ENCODE results near the gene IDS.

The IDS gene

DNA sequence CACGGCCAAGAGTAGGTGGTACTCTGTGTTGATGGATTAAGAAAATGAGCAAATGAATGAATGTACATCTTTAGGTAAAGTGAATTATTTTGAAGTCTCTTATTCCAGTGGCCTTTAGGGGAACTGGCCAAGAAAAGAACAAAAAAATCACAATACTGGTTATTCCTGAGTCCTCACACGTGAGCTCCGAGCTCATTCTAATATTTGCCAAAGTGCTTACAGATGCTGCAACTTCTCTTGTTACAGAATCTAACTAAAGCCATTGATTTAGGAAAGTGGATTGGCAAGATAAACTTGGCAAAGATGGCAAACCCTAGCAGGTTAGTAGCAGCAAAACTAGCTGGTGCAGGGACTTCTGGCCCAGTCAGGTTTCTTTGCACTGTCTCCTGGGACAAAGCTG lies 37.6 kb downstream of the IDS start:
- CTCF ChIA-PET, result interaction anchor here (0.6 kb wide), 1 partner anchor 108 kb away, joined by 3 read pairs; no protein-coding TSS in a partner anchor
- TF ChIP-seq ZNF449 (tag by site-specific recombination; IDR thresholded peaks at IDR 0.05) (no peak), TRIM28 (IDR thresholded peaks at IDR 0.05; ENCODE audit: borderline replicate concordance, low read length) (no peak), ZNF140 (tag by site-specific recombination; IDR thresholded peaks at IDR 0.05) (no peak), ZNF624 (tag by site-specific recombination; IDR thresholded peaks at IDR 0.05) (no peak), IKZF3 (tag by site-specific recombination; IDR thresholded peaks at IDR 0.05) (no peak)
- H3K9me3 ChIP-seq (ENCODE audit: control insufficient read depth, insufficient read depth, low read depth, low read length), result no peaks in the 10 kb centered on the region
- POLR2A ChIA-PET, result no interaction called here
- H3K27ac ChIP-seq (ENCODE audit: extremely low read depth, low read depth, low read length), result no peak overlapping the region
- no peaks in the 10 kb centered on the region for H3K36me3 ChIP-seq (ENCODE audit: control insufficient read depth in 2 of 2, insufficient read depth in 1 of 2, low read length in 2 of 2)
- no peak overlapping the region for H3K4me3 ChIP-seq (ENCODE audit: low read depth, low read length)
- H3K4me1 ChIP-seq (ENCODE audit: control insufficient read depth, insufficient read depth, low read length), result no peaks in the 10 kb centered on the region

GRCh38 chrX:149462849-149463248 lies 42.3 kb downstream of the IDS start:
- Histone ChIP-seq H3K36me3 (ENCODE audit: control insufficient read depth in 2 of 2, insufficient read depth in 1 of 2, low read length in 2 of 2) (no peaks in the 10 kb centered on the region), H3K27ac (ENCODE audit: extremely low read depth, low read depth, low read length) (no peak overlapping the region), H3K4me3 (ENCODE audit: low read depth, low read length) (no peak overlapping the region), H3K4me1 (ENCODE audit: control insufficient read depth, insufficient read depth, low read length) (no peaks in the 10 kb centered on the region), H3K9me3 (ENCODE audit: control insufficient read depth, insufficient read depth, low read depth, low read length) (no peaks in the 10 kb centered on the region)
- ChIA-PET POLR2A (no interaction called here), CTCF (interaction anchor here (0.5 to 1.0 kb wide), 3 partner anchors 9 to 1415 kb away, joined by 3 to 4 read pairs (median 4); no protein-coding TSS in a partner anchor)
- TF ChIP-seq, protein P1, sequence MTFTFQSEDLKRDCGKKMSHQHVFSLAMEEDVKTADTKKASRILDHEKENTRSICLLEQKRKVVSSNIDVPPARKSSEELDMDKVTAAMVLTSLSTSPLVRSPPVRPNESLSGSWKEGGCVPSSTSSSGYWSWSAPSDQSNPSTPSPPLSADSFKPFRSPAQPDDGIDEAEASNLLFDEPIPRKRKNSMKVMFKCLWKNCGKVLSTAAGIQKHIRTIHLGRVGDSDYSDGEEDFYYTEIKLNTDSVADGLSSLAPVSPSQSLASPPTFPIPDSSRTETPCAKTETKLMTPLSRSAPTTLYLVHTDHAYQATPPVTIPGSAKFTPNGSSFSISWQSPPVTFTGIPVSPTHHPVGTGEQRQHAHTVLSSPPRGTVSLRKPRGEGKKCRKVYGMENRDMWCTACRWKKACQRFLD (tag by site-specific recombination; IDR thresholded peaks at IDR 0.05), result no peak
- TF ChIP-seq ZNF548 (tag by site-specific recombination; IDR thresholded peaks at IDR 0.05) (no peak), ZNF423 (tag by site-specific recombination; IDR thresholded peaks at IDR 0.05) (no peak), ZNF214 (tag by site-specific recombination; IDR thresholded peaks at IDR 0.05; ENCODE audit: borderline replicate concordance) (no peak), KLF7 (tag by site-specific recombination; IDR thresholded peaks at IDR 0.05; ENCODE audit: borderline replicate concordance) (no peak), OVOL3 (tag by site-specific recombination; IDR thresholded peaks at IDR 0.05) (no peak), GLIS1 (tag by site-specific recombination; IDR thresholded peaks at IDR 0.05) (no peak), ZNF175 (tag by site-specific recombination; IDR thresholded peaks at IDR 0.05) (no peak), ZNF138 (tag by site-specific recombination; IDR thresholded peaks at IDR 0.05; ENCODE audit: borderline replicate concordance) (no peak), ZNF768 (tag by site-specific recombination; IDR thresholded peaks at IDR 0.05) (no peak), ZNF692 (tag by site-specific recombination; IDR thresholded peaks at IDR 0.05) (no peak)
- TF ChIP-seq, protein P2, sequence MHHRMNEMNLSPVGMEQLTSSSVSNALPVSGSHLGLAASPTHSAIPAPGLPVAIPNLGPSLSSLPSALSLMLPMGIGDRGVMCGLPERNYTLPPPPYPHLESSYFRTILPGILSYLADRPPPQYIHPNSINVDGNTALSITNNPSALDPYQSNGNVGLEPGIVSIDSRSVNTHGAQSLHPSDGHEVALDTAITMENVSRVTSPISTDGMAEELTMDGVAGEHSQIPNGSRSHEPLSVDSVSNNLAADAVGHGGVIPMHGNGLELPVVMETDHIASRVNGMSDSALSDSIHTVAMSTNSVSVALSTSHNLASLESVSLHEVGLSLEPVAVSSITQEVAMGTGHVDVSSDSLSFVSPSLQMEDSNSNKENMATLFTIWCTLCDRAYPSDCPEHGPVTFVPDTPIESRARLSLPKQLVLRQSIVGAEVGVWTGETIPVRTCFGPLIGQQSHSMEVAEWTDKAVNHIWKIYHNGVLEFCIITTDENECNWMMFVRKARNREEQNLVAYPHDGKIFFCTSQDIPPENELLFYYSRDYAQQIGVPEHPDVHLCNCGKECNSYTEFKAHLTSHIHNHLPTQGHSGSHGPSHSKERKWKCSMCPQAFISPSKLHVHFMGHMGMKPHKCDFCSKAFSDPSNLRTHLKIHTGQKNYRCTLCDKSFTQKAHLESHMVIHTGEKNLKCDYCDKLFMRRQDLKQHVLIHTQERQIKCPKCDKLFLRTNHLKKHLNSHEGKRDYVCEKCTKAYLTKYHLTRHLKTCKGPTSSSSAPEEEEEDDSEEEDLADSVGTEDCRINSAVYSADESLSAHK (tag by site-specific recombination; IDR thresholded peaks at IDR 0.05), result no peak

All from HEK293 (cell line).